Neural cell (in vitro differentiated cells): Measurements from ENCODE around the gene BCAP31. TPM values are rescaled to one million over a fixed set of nuclear protein-coding genes. Genes with fewer than 3 reads are reported as not detected.

Experiments used
- H2AFZ ChIP-seq: fragments of 200-600, 300-800 bp; sonication (generic), shearing (Covaris generic); 2 replicates; pipeline ENCODE4 v1.6.0; 2014; ENCODE audit warnings: low read depth, mild to moderate bottlenecking, antibody characterized with exemption, low read length, moderate library complexity
- H3F3A ChIP-seq: fragments of 200-600 bp; shearing (Covaris generic); 2 replicates; pipeline ENCODE4 v1.6.1; 2016; ENCODE audit warnings: mild to moderate bottlenecking, moderate library complexity, mixed read lengths, antibody characterized with exemption, low read length; ENCODE audit not compliant: insufficient read depth, poor library complexity, severe bottlenecking
- H3K27ac ChIP-seq: fragments of 200-600, 300-800 bp; sonication (generic), shearing (Covaris generic); 2 replicates; pipeline ENCODE4 v1.5.1; 2014; ENCODE audit warnings: mild to moderate bottlenecking, low read length, moderate library complexity
- H3K27me3 ChIP-seq: fragments of 300-800, 200-600 bp; sonication (generic), shearing (Covaris generic); 2 replicates; pipeline ENCODE4 v1.6.0; 2014; ENCODE audit warnings: mild to moderate bottlenecking, low read depth, low read length, moderate library complexity; ENCODE audit not compliant: insufficient read depth
- H3K36me3 ChIP-seq: fragments of 300-800, 200-600 bp; sonication (generic), shearing (Covaris generic); 2 replicates; pipeline ENCODE4 v1.5.1; 2014; ENCODE audit warnings: mild to moderate bottlenecking, antibody characterized with exemption, low read length, moderate library complexity; ENCODE audit not compliant: insufficient read depth
- H3K4me2 ChIP-seq: fragments of 300-800, 200-600 bp; sonication (generic), shearing (Covaris generic); 2 replicates; pipeline ENCODE4 v1.6.0; 2014; ENCODE audit warnings: mild to moderate bottlenecking, low read length
- H3K4me3 ChIP-seq: fragments of 300-800, 200-600 bp; sonication (generic), shearing (Covaris generic); 2 replicates; pipeline ENCODE4 v1.5.1; 2014; ENCODE audit warnings: mild to moderate bottlenecking, low read length, moderate library complexity
- H3K79me2 ChIP-seq: fragments of 200-600 bp; shearing (Covaris generic); replicated peaks from 2 replicates; pipeline ENCODE4 v1.6.0; 2014; ENCODE audit warnings: mild to moderate bottlenecking, low read length, moderate library complexity; ENCODE audit not compliant: insufficient read depth
- H3K9ac ChIP-seq: fragments of 300-800, 200-600 bp; sonication (generic), shearing (Covaris generic); 2 replicates; pipeline ENCODE4 v1.6.1; 2016; ENCODE audit warnings: mild to moderate bottlenecking, low read length, mixed read lengths
- H3K9me2 ChIP-seq: fragments of 200-600 bp; shearing (Covaris generic); 2 replicates; pipeline ENCODE4 v1.6.1; 2016; ENCODE audit warnings: mild to moderate bottlenecking, low read length, mixed read lengths; ENCODE audit not compliant: insufficient read depth
- H3K9me3 ChIP-seq: fragments of 200-600, 300-800 bp; sonication (generic), shearing (Covaris generic); 2 replicates; pipeline ENCODE4 v1.6.1; 2016; ENCODE audit warnings: mild to moderate bottlenecking, mixed run types, low read length, moderate library complexity, mixed read lengths
- H4K20me1 ChIP-seq: fragments of 200-600 bp; shearing (Covaris generic); 2 replicates; pipeline ENCODE4 v1.6.1; 2016; ENCODE audit warnings: mild to moderate bottlenecking, mixed run types; ENCODE audit not compliant: insufficient read depth
- EP300 ChIP-seq: fragments of 450-650 bp; conservative IDR thresholded peaks from 2 replicates; pipeline ENCODE4 v1.6.1; 2014; ENCODE audit warnings: antibody characterized with exemption, mild to moderate bottlenecking, moderate library complexity; ENCODE audit not compliant: poor library complexity, severe bottlenecking
- EZH2 ChIP-seq: fragments of 200-600, 300-800 bp; shearing (Covaris generic), sonication (generic); IDR thresholded peaks from 2 replicates; pipeline ENCODE4 v1.6.1; 2014; ENCODE audit warnings: antibody characterized with exemption, low read length, borderline replicate concordance, mild to moderate bottlenecking; ENCODE audit not compliant: insufficient read depth, poor library complexity, severe bottlenecking
- MXI1 ChIP-seq: fragments of 450-650 bp; conservative IDR thresholded peaks from 2 replicates; pipeline ENCODE4 v1.6.1; 2014; ENCODE audit warnings: antibody characterized with exemption, mild to moderate bottlenecking; ENCODE audit not compliant: poor library complexity, severe bottlenecking
- POLR2AphosphoS5 ChIP-seq: IDR thresholded peaks from 2 replicates; pipeline ENCODE4 v1.6.1; 2012
- RAD21 ChIP-seq: fragments of 450-650 bp; conservative IDR thresholded peaks from 2 replicates; pipeline ENCODE4 v1.6.1; 2014; ENCODE audit warnings: antibody characterized with exemption, mild to moderate bottlenecking, moderate library complexity
- SMC3 ChIP-seq: fragments of 450-650 bp; conservative IDR thresholded peaks from 2 replicates; pipeline ENCODE4 v1.6.1; 2014; ENCODE audit warnings: antibody characterized with exemption, mild to moderate bottlenecking, moderate library complexity; ENCODE audit not compliant: poor library complexity
- TAF1 ChIP-seq: IDR thresholded peaks from 2 replicates; pipeline ENCODE4 v1.6.1; 2012; ENCODE audit warnings: low read depth
- polyA plus RNA-seq: library from polyadenylated mRNA; depleted of rRNA; stranded (reverse); fragments of >200 nt; gene quantifications from 2 replicates; pipeline ENCODE4 v1.2.3, GENCODE V29; 2014
- TF ChIP-seq, protein P1 (sequence below): fragments of 450-650 bp; IDR thresholded peaks from 2 replicates; pipeline ENCODE4 v1.5.1; 2014; ENCODE audit warnings: antibody characterized with exemption, mild to moderate bottlenecking, moderate library complexity; ENCODE audit not compliant: poor library complexity, severe bottlenecking
- TF ChIP-seq, protein P2 (sequence below): IDR thresholded peaks from 2 replicates; pipeline ENCODE4 v1.6.1; 2012; ENCODE audit warnings: borderline replicate concordance

Gene BCAP31
- polyA plus RNA-seq, 1 donor from 2014 or later: 182 TPM

DNA sequence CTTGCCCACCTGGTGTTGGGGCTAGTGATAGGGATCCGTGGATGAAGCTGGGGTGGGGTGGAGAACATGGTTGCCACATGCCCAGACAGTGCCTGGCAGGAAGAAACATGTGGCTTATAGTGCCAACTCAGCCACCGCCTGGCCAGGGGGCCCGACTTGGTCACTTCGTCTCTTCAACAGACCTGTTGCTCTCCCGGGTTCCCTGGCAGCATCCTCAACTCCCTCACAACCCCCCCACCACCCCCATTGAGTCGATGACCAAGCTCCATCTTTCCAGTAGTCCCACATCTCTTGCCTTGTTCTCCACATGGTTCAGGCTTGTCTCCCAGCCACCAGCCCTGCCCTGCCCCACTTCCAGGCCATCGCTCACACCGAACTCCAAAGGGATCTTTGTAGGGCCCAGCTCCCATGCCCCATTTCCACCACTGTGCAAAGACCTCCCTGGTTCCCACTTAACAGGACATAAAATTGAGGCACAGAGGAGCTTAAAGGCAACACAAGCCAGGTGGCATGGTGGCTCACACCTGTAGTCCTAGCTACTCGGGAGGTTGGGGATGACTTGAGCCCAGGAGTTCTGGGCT, 58.4 kb downstream of the BCAP31 start:
- H3K9me2 ChIP-seq: no peaks in the 10 kb centered on the region
- no peak for TF ChIP-seq MXI1
- no peak for TF ChIP-seq TAF1
- TF ChIP-seq RAD21: no peak
- TF ChIP-seq EP300: no peak
- TF ChIP-seq EZH2: no peak
- no peak for TF ChIP-seq SMC3
- TF ChIP-seq, protein P1, sequence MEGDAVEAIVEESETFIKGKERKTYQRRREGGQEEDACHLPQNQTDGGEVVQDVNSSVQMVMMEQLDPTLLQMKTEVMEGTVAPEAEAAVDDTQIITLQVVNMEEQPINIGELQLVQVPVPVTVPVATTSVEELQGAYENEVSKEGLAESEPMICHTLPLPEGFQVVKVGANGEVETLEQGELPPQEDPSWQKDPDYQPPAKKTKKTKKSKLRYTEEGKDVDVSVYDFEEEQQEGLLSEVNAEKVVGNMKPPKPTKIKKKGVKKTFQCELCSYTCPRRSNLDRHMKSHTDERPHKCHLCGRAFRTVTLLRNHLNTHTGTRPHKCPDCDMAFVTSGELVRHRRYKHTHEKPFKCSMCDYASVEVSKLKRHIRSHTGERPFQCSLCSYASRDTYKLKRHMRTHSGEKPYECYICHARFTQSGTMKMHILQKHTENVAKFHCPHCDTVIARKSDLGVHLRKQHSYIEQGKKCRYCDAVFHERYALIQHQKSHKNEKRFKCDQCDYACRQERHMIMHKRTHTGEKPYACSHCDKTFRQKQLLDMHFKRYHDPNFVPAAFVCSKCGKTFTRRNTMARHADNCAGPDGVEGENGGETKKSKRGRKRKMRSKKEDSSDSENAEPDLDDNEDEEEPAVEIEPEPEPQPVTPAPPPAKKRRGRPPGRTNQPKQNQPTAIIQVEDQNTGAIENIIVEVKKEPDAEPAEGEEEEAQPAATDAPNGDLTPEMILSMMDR: no peak
- H2AFZ ChIP-seq: no peak overlapping the region
- no peaks in the 10 kb centered on the region for H4K20me1 ChIP-seq
- H3K36me3 ChIP-seq: no peaks in the 10 kb centered on the region
- no peaks in the 10 kb centered on the region for H3F3A ChIP-seq
- H3K79me2 ChIP-seq: no peaks in the 10 kb centered on the region
- no peak overlapping the region for H3K4me2 ChIP-seq
- no peak overlapping the region for H3K4me3 ChIP-seq
- H3K9ac ChIP-seq: no peak overlapping the region
- no peak overlapping the region for H3K27ac ChIP-seq
- H3K9me3 ChIP-seq: no peaks in the 10 kb centered on the region
- H3K27me3 ChIP-seq: peaks cover 13% of the 10 kb centered on the region

GRCh38 chrX:153662266-153662665, 61.9 kb downstream of the BCAP31 start:
- H3K9ac ChIP-seq: no peak overlapping the region
- no peaks in the 10 kb centered on the region for H4K20me1 ChIP-seq
- H2AFZ ChIP-seq: no peak overlapping the region
- no peaks in the 10 kb centered on the region for H3K79me2 ChIP-seq
- TF ChIP-seq POLR2AphosphoS5 (no peak), MXI1 (no peak), RAD21 (no peak)
- TF ChIP-seq, protein P1: no peak
- no peaks in the 10 kb centered on the region for H3K36me3 ChIP-seq
- no peaks in the 10 kb centered on the region for H3K9me3 ChIP-seq
- no peaks in the 10 kb centered on the region for H3K9me2 ChIP-seq
- H3K27me3 ChIP-seq: peaks cover 13% of the 10 kb centered on the region
- no peaks in the 10 kb centered on the region for H3F3A ChIP-seq
- H3K27ac ChIP-seq: no peak overlapping the region
- no peak overlapping the region for H3K4me3 ChIP-seq
- no peak overlapping the region for H3K4me2 ChIP-seq

GRCh38 chrX:153659268-153659667, 64.9 kb downstream of the BCAP31 start:
- Histone ChIP-seq H3K9ac (no peak overlapping the region), H4K20me1 (no peaks in the 10 kb centered on the region), H3K27me3 (peaks cover 13% of the 10 kb centered on the region), H3K4me3 (no peak overlapping the region), H3K36me3 (no peaks in the 10 kb centered on the region), H2AFZ (no peak overlapping the region), H3K4me2 (no peak overlapping the region), H3K9me2 (no peaks in the 10 kb centered on the region), H3K79me2 (no peaks in the 10 kb centered on the region), H3F3A (no peaks in the 10 kb centered on the region), H3K9me3 (no peaks in the 10 kb centered on the region), H3K27ac (no peak overlapping the region)
- TF ChIP-seq MXI1 (no peak), TAF1 (no peak), POLR2AphosphoS5 (no peak), RAD21 (no peak), SMC3 (no peak), EZH2 (no peak), EP300 (no peak)
- TF ChIP-seq, protein P2, sequence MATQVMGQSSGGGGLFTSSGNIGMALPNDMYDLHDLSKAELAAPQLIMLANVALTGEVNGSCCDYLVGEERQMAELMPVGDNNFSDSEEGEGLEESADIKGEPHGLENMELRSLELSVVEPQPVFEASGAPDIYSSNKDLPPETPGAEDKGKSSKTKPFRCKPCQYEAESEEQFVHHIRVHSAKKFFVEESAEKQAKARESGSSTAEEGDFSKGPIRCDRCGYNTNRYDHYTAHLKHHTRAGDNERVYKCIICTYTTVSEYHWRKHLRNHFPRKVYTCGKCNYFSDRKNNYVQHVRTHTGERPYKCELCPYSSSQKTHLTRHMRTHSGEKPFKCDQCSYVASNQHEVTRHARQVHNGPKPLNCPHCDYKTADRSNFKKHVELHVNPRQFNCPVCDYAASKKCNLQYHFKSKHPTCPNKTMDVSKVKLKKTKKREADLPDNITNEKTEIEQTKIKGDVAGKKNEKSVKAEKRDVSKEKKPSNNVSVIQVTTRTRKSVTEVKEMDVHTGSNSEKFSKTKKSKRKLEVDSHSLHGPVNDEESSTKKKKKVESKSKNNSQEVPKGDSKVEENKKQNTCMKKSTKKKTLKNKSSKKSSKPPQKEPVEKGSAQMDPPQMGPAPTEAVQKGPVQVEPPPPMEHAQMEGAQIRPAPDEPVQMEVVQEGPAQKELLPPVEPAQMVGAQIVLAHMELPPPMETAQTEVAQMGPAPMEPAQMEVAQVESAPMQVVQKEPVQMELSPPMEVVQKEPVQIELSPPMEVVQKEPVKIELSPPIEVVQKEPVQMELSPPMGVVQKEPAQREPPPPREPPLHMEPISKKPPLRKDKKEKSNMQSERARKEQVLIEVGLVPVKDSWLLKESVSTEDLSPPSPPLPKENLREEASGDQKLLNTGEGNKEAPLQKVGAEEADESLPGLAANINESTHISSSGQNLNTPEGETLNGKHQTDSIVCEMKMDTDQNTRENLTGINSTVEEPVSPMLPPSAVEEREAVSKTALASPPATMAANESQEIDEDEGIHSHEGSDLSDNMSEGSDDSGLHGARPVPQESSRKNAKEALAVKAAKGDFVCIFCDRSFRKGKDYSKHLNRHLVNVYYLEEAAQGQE: no peak
- TF ChIP-seq, protein P1: no peak
